HG03457 (cell line): ENCODE data around the gene CSNK2A1.
A peak's percentile ranks its signal among the peaks of the same experiment; 100 is the strongest.
"Not testable (repeated sequence)": the region's sequence is repeated elsewhere in the genome, so short reads cannot be mapped to it uniquely, and the experiment has no call there.

ENCODE experiments used
- ATAC-seq: cut with Tn5 transposase; IDR thresholded peaks from one replicate; pipeline ENCODE4 v1.9.1; 2021; ENCODE audit warnings: moderate number of reproducible peaks; ENCODE audit not compliant: unreplicated experiment

The CSNK2A1 gene

DNA sequence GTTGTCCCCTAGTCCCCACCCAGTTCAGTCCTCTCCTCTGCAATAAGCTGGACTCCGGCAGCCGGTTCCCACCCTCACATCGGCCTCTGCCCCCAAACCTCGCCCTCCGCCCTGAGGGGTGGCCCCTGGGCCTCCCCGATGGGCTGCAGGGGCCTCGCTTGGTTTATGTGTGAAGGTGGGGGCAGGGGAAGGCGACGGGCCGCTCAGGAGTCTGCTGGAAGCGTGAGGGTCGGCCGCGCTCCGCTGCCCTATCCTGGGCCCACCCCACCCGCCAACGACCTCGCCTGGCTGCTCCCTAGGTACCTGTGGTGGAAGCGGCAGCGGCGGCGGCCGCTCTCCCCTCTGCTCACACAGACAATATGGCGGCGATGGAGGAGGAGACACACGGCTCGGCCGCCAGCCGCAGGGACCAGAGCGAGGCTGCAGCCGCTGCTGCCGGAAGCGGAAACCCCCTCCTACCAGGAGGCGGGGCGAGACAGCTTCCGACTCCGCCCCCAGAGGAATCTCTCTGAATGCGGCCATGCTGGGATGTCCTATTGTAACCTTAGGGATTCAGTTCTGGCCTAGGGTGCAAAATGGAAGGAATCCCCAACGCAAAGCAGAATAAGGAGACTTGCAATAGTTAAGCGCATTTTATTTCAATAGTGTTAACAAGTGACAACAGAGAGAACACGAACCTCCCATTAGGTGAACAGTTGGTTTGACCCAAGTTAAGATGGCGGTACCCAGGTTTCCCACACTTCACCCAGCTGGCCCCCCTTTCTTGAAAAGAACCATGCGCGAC is at the start of gene CSNK2A1:
Gene CSNK2A1 (minus strand): TSS at position 422 of the 784 bp plus-strand sequence. CDS start 35,239 bp downstream, outside the sequence.
- ATAC-seq = peak; percentile 79

DNA sequence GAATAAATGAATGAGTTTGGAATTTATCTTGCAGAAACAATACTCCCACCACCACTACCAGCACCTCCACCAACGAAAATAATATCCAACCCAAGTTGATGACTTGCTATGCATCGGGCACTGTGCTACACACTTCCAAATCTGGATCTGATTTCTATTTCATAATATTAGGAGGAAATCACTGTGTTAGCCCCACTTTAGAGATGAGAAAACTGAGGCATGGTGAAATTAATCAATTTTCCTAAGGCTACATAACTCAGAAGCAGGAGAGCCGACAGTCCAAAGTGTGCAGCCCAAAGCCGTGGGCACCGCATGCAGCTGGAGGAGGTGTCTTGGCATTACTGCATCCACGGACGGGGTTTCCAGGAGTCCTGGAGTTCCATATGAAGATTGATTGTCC is 48.9 kb upstream of the CSNK2A1 start:
- no peak for ATAC-seq

DNA sequence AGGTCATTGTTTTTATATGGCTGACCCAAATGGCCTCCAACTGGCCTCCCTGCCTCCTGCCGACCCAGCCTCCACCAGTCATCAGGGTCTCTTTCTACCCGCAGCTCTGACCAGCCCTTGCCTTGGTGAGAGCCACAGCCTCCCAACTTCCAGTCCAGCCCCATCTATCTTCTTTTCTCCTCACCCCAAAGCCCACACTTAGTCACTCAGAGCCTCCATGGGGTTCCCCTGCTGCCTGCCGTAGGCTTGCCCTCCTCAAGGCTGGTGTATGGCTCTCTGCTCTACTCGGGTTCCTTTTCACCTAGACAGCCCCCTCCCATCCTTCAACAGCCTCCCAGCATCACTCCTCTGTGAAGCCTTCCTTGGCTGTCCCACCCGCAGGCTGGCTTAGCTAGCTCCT is 48.4 kb upstream of the CSNK2A1 start:
- ATAC-seq = no peak

DNA sequence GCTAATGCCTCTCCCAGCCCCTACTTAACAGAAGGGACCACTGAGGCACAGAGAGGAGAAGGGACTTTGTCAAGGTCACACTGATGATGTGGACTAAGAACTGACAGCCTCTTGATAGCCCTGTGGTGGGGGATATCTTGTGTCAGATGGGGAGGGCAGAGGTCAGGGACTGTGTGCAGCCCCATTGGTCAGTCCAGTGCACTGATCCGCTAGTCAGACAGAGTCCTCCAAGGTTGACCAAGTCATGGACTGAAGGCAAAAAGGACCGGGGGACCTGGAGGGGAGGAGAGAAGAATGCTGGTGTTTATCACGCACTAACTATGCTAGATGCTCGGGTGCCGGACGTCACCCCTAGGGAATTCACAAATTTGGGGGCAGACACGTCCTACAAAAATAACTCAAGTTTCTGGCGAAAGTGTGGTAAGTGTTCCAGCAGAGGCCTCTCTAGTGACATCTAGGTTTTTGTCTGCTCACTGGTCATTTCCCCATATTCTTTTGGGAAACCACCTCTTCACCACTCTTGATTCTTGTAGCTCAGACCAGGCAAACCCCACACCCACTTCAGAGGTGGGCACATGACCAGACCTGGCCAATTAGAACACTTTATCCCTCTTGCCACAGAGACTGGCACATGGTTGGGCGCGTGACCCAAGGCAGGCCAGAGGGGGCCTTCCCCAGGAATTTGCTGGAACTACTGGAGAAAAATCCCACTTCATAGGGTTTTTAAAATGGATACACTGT is 45.5 kb upstream of the CSNK2A1 start:
- peak; percentile 48 for ATAC-seq

DNA sequence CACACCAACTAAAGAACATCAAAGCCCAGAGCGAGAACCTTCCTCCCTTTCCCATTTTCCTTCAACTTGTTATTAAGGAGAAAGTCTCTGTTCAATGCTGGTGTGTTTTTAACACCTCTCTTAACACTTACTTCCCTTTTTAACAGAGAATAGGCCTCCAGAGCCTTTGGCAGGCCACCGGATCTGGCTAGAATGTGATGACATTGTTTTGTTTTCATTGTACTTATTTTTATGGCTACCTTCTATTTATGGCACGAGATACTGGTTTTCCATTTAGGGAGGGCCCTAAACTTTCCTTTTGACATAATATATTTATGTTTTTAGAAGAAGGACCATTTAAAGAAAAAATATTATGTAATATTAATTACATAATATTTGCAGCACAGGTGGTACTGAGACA is 44.9 kb upstream of the CSNK2A1 start:
- ATAC-seq = no peak

DNA sequence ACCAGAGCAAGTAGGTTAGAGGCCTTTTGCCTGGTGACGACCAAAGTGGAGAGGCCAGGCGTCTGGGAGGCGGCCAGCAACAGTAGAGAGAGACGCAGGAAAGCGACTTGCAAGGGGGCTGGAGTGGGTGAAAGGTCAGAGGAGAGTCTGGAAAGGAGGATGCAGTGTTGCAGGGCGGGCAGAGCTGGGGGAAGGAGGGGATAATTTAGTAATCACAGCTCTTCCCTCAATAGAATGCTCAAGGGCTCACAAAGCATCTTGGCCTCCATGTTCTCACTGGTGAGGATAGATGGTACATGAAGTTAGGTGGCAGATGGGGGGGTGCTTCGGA is 41.3 kb upstream of the CSNK2A1 start:
- ATAC-seq = no peak

DNA sequence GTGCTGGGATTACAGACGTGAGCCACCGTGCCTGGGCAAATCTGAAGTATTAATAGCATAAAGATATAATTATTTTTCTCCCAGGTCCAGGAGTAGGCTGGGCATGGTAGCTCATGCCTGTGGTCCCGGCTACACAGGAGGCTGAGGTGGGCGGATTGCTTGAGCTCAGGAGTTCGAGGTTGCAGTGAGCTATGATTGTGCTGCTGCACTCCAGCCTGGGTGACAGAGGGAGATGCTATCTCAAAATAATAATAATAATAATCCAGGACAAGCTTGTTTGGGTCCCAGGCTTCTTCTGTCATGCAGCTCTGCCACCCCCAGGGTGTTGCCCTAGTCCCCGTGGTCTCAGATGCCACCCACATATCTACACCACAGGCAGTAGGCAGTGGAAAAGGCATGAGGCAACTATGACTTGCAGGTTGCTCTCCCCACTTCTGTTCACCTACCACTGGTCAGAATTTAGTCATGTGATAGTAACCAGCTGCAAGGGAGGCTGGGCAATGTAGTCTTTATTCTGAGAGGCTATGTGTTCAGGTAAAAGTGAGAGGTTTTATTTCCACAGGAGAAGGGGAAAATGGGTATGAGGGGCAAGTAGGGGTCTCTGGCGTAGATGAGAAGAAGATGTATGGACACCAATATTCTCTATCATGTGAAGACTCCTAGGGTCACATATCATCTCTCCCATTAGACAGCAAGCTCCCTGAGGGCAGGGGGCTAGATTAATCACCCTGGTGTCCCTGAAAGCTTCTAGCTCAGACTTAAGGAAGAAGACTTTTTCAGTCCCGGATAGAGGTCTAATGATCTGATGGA is 40.8 kb upstream of the CSNK2A1 start:
- no peak for ATAC-seq

DNA sequence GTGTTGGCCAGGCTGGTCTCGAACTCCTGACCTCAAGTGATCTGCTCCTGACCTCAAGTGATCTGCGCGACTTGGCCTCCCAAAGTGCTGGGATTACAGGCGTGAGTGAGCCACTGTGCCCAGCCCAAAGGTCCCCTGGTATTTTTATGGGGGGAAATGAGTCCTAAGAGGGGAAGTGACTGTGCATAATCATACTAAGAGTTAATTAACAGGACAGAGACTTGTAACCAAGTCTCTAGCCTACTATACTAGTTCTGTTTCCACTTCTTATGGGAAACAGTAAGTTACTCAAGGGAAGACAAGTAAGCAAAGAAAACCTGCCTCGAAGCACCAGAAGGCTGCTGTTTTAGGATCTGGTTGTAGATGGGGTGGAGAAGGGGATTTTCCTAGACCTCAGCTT is 38.6 kb upstream of the CSNK2A1 start:
- no peak for ATAC-seq

DNA sequence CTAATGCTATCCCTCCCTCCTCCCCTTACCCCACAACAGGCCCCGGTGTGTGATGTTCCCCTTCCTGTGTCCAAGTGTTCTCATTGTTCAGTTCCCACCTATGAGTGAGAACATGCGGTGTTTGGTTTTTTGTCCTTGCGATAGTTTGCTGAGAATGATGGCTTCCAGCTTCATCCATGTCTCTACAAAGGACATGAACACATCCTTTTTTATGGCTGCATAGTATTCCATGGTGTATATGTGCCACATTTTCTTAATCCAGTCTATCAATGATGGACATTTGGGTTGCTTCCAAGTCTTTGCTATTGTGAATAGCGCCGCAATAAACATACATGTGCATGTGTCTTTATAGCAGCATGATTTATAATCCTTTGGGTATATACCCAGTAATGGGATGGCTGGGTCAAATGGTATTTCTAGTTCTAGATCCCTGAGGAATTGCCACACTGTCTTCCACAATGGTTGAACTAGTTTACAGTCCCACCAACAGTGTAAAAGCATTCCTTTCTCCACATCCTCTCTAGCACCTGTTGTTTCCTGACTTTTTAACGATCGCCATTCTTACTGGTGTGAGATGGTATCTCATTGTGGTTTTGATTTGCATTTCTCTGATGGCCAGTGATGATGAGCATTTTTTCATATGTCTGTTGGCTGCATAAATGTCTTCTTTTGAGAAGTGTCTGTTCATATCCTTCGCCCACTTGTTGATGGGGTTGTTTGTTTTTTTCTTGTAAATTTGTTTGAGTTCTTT is 35.5 kb upstream of the CSNK2A1 start:
- not testable (repeated sequence) for ATAC-seq

DNA sequence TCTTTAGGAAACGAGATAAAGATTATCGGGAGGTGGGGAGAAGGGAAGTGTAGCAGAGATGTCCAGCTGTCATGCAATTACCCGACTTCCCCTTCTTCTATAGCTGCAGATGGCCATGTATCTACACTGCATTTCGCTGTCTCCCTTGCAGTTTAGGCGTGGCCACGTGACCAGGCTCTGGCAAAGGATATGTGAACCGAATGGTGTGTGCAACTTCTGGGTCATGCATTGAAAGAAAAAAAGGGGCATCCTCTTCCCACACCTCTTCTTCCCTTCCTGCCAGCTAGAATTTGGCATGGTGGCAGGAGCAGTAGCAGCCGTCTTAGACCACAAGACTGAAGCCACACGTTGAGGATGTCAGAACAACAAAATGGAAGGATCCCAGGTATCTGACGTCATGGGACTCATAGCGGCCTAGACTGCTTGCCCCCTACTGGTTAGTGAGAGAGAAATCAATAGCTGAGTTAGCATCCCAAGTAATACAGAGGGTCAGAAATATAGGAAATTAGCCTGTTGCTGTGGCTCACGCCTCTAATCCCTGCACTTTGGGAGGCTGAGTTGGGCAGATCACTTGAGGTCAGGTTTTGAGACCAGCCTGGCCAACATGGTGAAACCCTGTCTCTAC is 33.7 kb upstream of the CSNK2A1 start:
- no peak for ATAC-seq

DNA sequence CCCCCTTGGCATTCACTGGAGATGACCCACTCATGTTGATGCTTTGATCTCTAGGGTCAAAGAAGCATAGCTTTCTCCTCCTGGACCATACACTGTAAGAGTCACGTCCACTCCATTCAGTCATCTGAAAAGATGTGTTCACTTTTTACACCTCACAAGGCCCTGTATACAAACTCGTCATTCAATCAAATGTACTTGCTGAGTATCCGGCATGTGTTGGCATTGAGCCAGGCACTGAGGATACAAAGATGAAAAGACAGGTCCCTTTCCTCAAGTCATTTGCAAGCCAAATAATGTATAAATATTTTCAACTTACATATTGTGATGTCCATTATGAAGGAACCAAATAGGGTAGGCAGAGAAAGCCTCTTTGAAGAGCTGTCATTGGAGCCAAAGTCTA is 32.6 kb upstream of the CSNK2A1 start:
- no peak for ATAC-seq

DNA sequence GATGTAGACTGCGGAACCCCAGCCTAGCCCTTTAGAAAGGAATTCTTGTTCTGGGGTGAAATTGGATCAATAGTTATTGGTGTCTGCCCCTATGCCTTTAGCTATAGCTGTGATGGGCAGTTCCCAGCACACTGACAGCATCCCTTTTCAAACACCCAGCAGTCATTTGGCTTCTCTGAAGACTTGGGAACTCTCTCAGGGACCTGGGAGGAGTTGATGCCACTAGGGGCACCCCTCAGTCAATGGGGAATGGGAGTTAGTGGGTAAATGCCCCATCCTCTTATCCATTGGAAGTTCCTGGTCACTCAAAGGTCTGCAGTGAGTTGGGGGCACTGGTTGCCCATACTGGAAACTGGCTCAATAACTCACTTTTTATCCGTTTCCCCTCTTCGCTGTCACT is 31.6 kb upstream of the CSNK2A1 start:
- ATAC-seq = no peak

DNA sequence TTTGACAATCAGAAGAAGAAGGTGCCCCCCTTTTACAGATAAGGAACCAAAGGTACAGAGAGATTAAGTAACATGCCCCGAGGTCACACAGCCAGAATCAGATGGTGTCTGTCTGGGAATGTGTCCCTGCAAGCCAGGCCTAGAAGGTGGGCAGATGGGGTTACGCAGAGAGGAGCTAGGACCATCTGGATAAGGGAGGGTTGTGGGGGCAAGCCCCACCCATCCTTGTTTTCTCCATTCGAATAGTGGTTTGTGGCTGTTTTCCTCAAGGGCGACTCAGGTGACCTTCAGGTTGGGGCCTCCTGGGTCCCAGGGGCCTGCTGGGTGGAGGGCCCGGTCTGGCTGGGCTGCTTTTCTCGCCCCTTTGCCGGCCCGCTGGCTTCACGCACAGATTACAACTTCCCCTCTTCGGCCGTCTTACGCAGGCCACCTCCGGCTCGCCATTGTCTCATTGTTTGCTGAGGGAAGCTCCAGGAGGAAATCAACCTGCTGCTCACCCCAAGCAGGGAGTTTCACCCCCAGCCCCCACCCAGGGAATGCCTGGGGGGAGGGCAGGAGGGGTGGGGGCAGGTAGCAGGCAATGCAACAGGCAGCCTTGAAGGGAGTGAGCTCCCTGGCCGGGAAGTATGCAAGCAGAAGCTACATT is 30.8 kb upstream of the CSNK2A1 start:
- ATAC-seq = no peak

DNA sequence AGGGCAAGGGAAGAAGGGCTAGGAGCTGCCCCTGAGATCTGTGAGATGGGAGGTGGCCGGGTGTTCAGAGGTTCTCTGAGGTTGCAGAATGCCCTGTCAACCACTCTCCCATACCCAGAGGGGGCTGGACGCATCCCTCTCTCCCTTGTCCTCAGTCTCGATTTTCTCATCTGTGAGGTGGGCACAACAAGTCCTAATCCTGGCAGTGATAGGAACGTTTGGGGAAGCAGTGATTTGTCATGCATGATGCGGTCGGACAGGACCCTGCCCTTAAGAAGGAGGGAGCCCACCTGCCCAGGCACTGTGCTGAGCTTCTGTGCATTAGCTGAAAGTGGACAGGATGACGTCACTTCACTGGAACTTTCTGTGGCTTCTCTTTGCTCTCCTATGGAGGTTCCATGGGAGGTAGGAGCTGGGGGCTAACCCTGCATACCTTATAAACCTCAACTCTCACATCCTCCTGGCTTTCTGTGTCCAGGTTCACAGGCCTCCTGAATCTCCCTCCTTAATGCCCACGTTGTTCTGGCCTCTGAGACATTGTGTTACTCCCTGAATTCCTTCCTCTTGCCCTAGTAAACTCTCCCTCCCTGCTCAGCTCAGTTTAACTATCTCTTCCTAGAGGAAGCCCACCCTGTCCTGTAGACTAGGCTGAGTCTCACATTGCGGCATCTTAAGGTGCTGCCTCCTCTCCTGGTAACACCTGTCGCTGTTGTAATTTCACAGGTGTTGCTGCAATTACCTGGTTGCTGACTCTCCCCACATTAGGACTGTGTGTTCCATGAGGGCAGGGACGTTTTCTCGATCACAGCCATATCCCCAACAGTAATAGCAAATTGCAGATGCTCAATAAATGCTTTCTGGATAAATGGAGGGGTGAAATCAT is 30.1 kb upstream of the CSNK2A1 start:
- no peak for ATAC-seq

DNA sequence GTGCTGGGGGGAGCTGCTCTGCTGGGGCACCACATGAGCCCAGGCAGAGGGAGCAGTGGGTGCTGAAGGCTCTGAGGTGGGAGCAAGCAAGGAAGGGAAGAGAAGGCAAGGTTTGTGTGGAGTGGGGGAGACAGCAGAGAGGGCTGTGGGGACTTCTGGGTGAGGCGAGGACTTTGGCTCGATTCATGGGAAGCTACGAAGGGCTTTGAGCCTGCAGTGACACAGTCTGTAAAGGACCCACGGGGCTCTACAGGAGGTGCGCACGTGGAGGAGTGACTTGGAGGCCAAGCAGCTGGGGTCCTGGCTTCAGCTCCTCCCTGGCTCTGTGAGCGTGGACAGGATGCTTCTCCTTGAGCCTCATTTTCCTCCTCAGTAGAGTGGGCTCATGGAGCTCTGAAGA is 29.1 kb upstream of the CSNK2A1 start:
- ATAC-seq = no peak

DNA sequence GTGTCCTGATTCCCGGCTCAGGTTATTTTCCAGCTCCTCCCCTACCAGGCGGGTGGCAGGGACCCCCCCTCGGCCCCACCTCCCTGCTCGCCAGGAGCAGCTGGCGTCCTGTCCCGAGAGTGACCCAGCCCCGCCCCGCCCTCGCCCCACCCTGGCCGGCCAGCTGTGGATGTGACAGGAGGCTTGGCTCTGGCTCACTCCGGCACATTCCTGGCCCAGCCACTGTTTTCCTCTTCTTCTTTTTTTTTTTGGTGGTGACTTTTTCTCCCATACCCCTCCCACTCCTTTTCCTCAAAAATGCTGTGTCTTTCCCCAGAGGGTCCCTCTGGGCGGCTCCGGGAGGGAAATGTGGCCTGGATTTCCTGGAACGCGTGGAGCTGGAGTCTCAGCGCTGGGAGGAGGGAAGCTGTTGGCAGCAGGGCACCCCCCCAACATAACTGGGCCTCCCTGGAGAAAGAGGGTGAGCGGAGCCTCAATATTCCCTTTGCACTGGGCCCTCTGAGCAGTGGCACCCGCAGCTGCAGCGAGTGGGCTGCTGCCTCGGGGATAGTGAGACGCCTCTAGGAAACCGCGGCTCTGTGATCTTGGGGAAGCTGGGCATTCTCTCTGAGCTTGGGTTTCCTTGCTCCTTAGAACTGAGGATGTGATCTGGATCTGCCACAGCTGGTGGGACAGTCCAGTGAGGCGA is 28.3 kb upstream of the CSNK2A1 start:
- ATAC-seq = no peak

DNA sequence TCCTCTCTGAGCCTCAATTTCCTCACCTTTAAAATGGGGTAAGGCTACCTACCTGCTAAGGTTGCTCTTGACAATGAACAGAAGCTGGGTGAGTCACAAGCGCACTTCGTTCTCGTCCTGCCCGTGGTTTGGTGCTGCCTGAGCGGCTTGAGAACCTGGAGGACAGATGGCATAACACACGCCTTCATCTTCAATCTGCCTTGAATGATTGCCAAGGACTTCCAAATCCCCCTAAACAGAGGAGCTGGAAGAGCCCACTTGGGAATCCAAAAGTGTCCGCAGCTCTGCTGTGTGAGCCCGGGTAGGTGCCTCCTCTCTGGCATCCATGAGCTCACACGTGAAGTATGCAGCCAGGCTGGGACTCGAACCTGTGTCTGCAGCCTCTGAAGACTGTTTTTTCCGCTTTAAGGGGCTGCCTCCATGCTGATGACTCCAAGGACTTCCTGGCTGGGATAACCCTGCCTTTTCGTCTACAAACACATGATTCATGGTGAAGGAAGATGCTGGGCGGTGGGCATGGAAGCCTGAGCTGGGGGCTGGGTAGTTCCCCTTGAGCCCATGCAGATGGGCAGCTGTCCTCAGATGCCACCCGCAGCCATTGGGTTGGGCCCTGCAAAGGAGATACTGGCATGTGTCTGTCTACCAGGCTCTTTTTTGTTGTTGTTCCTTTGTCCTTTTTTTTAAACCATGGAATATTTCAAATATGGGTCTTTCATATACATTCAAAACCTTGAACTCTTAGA is 25.3 kb upstream of the CSNK2A1 start:
- no peak for ATAC-seq
